ENCODE data around the gene PGA3. TPM values are rescaled to one million over a fixed set of nuclear protein-coding genes. Genes with fewer than 3 reads are reported as not detected.
"Not testable (repeated sequence)": the region's sequence is repeated elsewhere in the genome, so short reads cannot be mapped to it uniquely, and the experiment has no call there.

PGA3 gene
- total RNA-seq, 1 experiment from 2014 or later, result not detected

GRCh38 chr11:61250796-61251765, 47.8 kb downstream of the PGA3 start:
- DNase-seq (ENCODE audit: low spot score), result not testable (repeated sequence)

- DNase-seq (ENCODE audit: low spot score), result not testable (repeated sequence)
Measured at GRCh38 chr11:61252332-61252731, 49.0 kb downstream of the PGA3 start.

- peak; percentile 78 for DNase-seq (ENCODE audit: low spot score)
Measured at GRCh38 chr11:61254403-61255025, 51.2 kb downstream of the PGA3 start.

DNA sequence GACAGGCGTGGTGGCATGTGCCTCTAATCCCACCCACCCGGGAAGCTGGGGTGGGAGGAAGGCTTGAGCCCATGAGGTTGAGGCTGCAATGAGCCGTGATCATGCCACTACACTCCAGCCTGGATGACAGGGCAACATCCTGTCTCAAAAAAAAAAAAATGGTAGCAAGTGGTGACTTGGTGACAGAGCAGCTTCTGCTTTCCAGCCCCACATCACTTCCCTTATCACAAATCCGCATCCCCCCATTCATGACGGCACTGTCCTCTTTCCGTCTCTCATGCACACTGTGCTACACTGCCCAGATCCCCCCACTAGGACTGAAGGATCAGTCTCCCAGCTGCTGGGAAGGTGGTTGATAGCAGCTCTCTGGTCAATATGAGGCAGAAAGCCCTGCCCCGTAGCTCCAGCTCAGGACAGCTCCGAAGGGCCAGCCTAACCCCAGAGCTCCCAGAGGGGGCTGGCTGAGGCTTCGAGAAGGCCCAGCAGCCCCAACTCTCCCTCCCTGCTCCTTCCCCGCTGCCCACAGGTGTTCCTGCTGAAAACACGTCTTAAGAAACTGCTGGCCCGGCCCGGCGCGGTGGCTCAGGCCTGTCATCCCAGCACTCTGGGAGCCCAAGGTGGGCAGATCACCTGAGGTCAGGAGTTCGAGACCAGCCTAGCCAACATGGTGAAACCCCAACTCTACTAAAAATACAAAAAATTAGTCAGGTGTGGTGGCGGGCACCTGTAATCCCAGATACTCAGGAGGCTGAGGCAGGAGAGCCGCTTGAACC, 53.6 kb downstream of the PGA3 start:
- no peak for DNase-seq (ENCODE audit: low spot score)

GRCh38 chr11:61258546-61258945, 55.2 kb downstream of the PGA3 start:
- DNase-seq (ENCODE audit: low spot score), result no peak

GRCh38 chr11:61259363-61259762, 56.0 kb downstream of the PGA3 start:
- no peak for DNase-seq (ENCODE audit: low spot score)

Other genes with a start within 250 kb of the PGA3 start
- gene CD6, start 231.8 kb upstream of the PGA3 start, total RNA-seq (2014; rRNA removed; shearing (Covaris generic)), result 0.53 and 2.1 TPM in 2 replicates
- gene CD5, start 101.0 kb upstream of the PGA3 start, total RNA-seq (2014; rRNA removed; shearing (Covaris generic)), result not detected in 2 replicates
- 37.3 and 44.2 TPM in 2 replicates for gene VPS37C, start 42.1 kb upstream of the PGA3 start, total RNA-seq (2014; rRNA removed; shearing (Covaris generic))
- 1.0 TPM in 1 of 2 replicates, not detected in the other for gene PGA4, start 18.8 kb downstream of the PGA3 start, total RNA-seq (2014; rRNA removed; shearing (Covaris generic))
- not detected in 2 replicates for gene PGA5, start 37.7 kb downstream of the PGA3 start, total RNA-seq (2014; rRNA removed; shearing (Covaris generic))
- not detected in 2 replicates for gene VWCE, start 91.8 kb downstream of the PGA3 start, total RNA-seq (2014; rRNA removed; shearing (Covaris generic))
- gene DDB1, start 129.6 kb downstream of the PGA3 start, total RNA-seq (2014; rRNA removed; shearing (Covaris generic)), result 262 and 321 TPM in 2 replicates
- 80.4 and 94.2 TPM in 2 replicates for gene TKFC, start 129.7 kb downstream of the PGA3 start, total RNA-seq (2014; rRNA removed; shearing (Covaris generic))
- 70.5 and 80.2 TPM in 2 replicates for gene CYB561A3, start 158.4 kb downstream of the PGA3 start, total RNA-seq (2014; rRNA removed; shearing (Covaris generic))
- gene TMEM138, start 158.9 kb downstream of the PGA3 start, total RNA-seq (2014; rRNA removed; shearing (Covaris generic)), result 18.4 and 27.8 TPM in 2 replicates
- 15.1 and 23.4 TPM in 2 replicates for gene TMEM216, start 189.1 kb downstream of the PGA3 start, total RNA-seq (2014; rRNA removed; shearing (Covaris generic))
- 34.8 and 51.2 TPM in 2 replicates for gene CPSF7, start 226.5 kb downstream of the PGA3 start, total RNA-seq (2014; rRNA removed; shearing (Covaris generic))
- gene SDHAF2, start 226.6 kb downstream of the PGA3 start, total RNA-seq (2014; rRNA removed; shearing (Covaris generic)), result 58.3 and 64.9 TPM in 2 replicates

Measured in HT-29 (cell line).